Body of pancreas (tissue), 4 donors: ENCODE data around the gene EYA2. TPM values are rescaled to one million over a fixed set of nuclear protein-coding genes. Genes with fewer than 3 reads are reported as not detected.
"Not testable (repeated sequence)": the region's sequence is repeated elsewhere in the genome, so short reads cannot be mapped to it uniquely, and the experiment has no call there.

Experiments
- ATAC-seq: fragments of 150-250 bp; one replicate; pipeline ENCODE4 v1.9.1; 2016
- DNase-seq, 4 donors: peaks; one replicate each; pipeline ENCODE4 v3.0.0-alpha.2; 2019
- H3K27ac ChIP-seq, 4 donors: fragments of 200-600 bp; sonication (generic); 1 replicate in 3 of 4; 2 replicates in 1 of 4; pipeline versions ENCODE4 v1.5.1 to v1.6.1; 2016 to 2019; ENCODE audit warnings: mild to moderate bottlenecking in 1 of 4, mixed read lengths in 1 of 4, moderate library complexity in 1 of 4
- H3K27me3 ChIP-seq, 2 donors: fragments of 200-600 bp; sonication (generic); one replicate each; pipeline ENCODE4 v1.6.0; 2016; ENCODE audit warnings: mild to moderate bottlenecking in 1 of 2
- H3K36me3 ChIP-seq, 2 donors: fragments of 200-600 bp; sonication (generic); replicated peaks in 1 of 2; 2 replicates each; pipeline ENCODE4 v1.5.1; 2016; ENCODE audit warnings: low read depth in 2 of 2; ENCODE audit not compliant: insufficient read depth in 1 of 2
- H3K4me1 ChIP-seq: fragments of 200-600 bp; sonication (generic); one replicate; pipeline ENCODE4 v1.6.0; 2016
- H3K4me3 ChIP-seq, 2 donors: fragments of 200-600 bp; sonication (generic); 1 replicate in 1 of 2; 2 replicates in 1 of 2; pipeline ENCODE4 v1.5.1; 2016 to 2019
- H3K9me3 ChIP-seq, 3 donors: fragments of 200-600 bp; sonication (generic); 1 replicate in 2 of 3; 2 replicates in 1 of 3; pipeline ENCODE4 v1.5.1; 2016
- POLR2A ChIP-seq, 3 donors: fragments of 450-650 bp; IDR thresholded peaks; one replicate each; pipeline ENCODE4 v1.6.1; 2016; ENCODE audit warnings: antibody characterized with exemption in 3 of 3, mild to moderate bottlenecking in 2 of 3
- WGBS, 2 donors: methylation state at CpG; one replicate each; pipeline ENCODE4 v1.1.5; 2017; 5-methylcytosine and 5-hydroxymethylcytosine counted together
- intact Hi-C: fragments of 100-400 bp; cut with DNase I; formaldehyde crosslinking; loops from one replicate; pipeline ENCODE4 v1.15.1; 2023
- total RNA-seq, 2 donors: library from RNA; depleted of rRNA; stranded (reverse); fragments of >200 nt; gene quantifications; one replicate each; pipeline ENCODE4 v1.1.0, GENCODE V29; 2016
- TF ChIP-seq, protein P1 (sequence below), 7 experiments: fragments of 450-650 bp in 4 of 7; fragments of 200-600 bp in 3 of 7; sonication (generic) in 3 of 7; IDR thresholded peaks; one replicate each; pipeline ENCODE4 v1.5.1; 2016 to 2019; ENCODE audit warnings: antibody characterized with exemption in 7 of 7

EYA2 gene
- total RNA-seq, 2 donors from 2014 or later, result 0.52 to 3.6 TPM

DNA sequence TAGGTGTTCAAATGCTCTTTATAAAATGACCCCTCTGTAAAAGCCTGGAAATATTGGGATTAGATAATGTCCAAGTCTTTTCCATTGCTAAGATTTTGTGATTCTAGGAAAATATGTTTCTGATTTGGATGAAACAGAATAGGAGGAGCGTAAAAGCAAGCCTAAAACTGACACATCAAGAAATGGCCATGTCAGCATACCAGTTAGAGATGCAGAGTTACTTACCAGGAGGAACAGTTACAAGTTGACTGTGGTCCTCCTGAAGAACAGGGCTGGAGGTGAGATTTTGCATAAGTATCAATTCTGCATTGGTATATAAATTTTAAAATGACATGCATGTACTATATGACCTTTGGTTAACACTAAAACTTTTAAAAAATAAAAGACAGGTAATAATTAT lies 35.3 kb downstream of the EYA2 start:
- ATAC-seq (no peak), DNase-seq (no peak)
- no peak for TF ChIP-seq POLR2A (IDR thresholded peaks at IDR 0.05)
- TF ChIP-seq, protein P1, sequence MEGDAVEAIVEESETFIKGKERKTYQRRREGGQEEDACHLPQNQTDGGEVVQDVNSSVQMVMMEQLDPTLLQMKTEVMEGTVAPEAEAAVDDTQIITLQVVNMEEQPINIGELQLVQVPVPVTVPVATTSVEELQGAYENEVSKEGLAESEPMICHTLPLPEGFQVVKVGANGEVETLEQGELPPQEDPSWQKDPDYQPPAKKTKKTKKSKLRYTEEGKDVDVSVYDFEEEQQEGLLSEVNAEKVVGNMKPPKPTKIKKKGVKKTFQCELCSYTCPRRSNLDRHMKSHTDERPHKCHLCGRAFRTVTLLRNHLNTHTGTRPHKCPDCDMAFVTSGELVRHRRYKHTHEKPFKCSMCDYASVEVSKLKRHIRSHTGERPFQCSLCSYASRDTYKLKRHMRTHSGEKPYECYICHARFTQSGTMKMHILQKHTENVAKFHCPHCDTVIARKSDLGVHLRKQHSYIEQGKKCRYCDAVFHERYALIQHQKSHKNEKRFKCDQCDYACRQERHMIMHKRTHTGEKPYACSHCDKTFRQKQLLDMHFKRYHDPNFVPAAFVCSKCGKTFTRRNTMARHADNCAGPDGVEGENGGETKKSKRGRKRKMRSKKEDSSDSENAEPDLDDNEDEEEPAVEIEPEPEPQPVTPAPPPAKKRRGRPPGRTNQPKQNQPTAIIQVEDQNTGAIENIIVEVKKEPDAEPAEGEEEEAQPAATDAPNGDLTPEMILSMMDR (IDR thresholded peaks at IDR 0.05), result no peak
- H3K36me3 ChIP-seq, result no peaks in the 10 kb centered on the region
- H3K4me3 ChIP-seq, result no peak overlapping the region
- no peaks in the 10 kb centered on the region for H3K27me3 ChIP-seq
- H3K4me1 ChIP-seq, result no peaks in the 10 kb centered on the region
- H3K27ac ChIP-seq, result no peak overlapping the region
- H3K9me3 ChIP-seq, result no peaks in the 10 kb centered on the region
- intact Hi-C loops, result no loop called here
- WGBS, 2 donors, result 74 to 85% methylated on average over 1 of the region's 1 CpG

DNA sequence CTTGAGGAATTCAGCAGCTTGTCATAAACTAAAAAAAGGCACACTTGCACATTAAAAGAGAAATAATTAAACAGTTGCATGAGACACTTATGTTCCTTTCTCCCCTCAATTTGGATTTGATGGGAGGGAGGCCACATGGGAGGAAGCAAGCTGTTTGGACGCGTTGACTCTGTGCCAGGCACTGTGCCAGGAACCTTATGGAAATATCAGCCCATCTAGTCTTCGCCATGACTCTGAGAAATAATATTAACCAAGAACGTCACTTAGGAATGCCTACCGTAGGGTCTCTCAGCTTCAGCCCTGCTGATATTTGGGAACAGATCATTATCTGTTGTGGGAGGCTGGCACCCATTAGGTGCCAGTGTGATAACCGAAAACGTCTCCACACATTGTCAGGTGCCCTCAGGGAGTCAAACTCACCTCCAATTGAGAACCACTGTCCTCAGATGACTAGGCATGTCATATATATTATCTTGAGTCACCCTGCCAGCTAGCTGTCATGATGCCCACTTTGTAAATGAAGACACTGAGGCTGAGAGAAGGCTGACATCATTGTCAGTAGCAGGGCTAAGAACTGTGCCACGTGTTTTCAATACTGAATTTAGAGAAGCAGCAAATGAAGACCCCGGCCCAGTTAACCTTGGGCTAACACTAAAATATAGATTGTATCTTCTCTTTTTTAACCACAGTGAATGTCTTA lies 36.1 kb downstream of the EYA2 start:
- ATAC-seq, result no peak
- 26 to 35% methylated on average over 9 of the region's 9 CpGs for WGBS, 2 donors
- intact Hi-C loops, result no loop called here

DNA sequence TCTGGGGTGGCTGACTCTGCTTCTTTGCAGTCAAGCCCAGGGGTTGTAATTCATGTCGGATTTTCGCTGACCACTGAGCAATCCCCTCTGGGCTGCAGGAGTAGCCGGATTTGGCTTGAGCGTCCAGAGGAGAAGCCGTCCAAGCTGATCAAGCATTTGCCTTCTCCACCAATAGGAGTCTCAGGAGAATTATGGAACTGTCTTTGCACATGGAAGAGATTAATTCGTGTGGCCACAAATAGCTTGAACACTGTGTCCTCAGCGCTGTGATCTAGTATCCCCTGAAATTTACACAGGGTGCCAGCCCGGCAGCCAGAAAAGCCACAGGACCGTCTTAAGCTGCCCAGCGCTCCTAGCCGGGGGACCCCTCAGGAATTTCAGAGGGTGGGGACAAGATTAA lies 37.1 kb downstream of the EYA2 start:
- no peaks in the 10 kb centered on the region for H3K27me3 ChIP-seq
- TF ChIP-seq POLR2A (IDR thresholded peaks at IDR 0.05), result no peak
- TF ChIP-seq, protein P1 (IDR thresholded peaks at IDR 0.05), result no peak
- H3K36me3 ChIP-seq, result no peaks in the 10 kb centered on the region
- no peak overlapping the region for H3K4me3 ChIP-seq
- ATAC-seq, result peak; percentile 38
- intact Hi-C loops, result no loop called here
- H3K4me1 ChIP-seq, result no peaks in the 10 kb centered on the region
- WGBS, 2 donors, result 61 to 66% methylated on average over 11 of the region's 11 CpGs
- no peak overlapping the region for H3K27ac ChIP-seq
- no peaks in the 10 kb centered on the region for H3K9me3 ChIP-seq
- DNase-seq, result peak in 3 of 4 donors; percentile 11 to 21 (median 16)

More for the DNA sequence above, 36.1 kb downstream of the EYA2 start:
- DNase-seq, result no peak
- Histone ChIP-seq H3K27me3 (no peaks in the 10 kb centered on the region), H3K9me3 (no peaks in the 10 kb centered on the region), H3K4me1 (no peaks in the 10 kb centered on the region), H3K36me3 (no peaks in the 10 kb centered on the region), H3K27ac (no peak overlapping the region), H3K4me3 (no peak overlapping the region)
- TF ChIP-seq POLR2A (IDR thresholded peaks at IDR 0.05), result no peak
- TF ChIP-seq, protein P1 (IDR thresholded peaks at IDR 0.05), result no peak

DNA sequence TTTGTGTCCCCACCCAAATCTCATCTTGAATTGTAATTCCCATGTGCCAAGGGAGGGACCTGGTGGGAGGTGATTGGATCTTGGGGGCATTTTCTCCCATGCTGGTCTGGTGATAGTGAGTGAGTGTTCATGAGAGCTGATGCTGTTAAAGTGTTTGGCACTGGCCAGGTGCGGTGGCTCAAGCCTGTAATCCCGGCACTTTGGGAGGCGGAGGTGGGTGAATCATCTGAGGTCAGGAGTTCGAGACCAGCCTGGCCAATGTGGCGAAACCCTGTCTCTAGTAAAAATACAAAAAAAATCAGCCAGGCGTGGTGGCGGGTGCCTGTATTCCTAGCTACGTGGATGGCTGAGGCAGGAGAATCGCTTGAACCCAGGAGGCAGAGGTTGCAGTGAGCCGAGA lies 37.8 kb downstream of the EYA2 start:
- DNase-seq, H3K27me3 ChIP-seq, H3K9me3 ChIP-seq, H3K4me1 ChIP-seq, intact Hi-C loops, H3K36me3 ChIP-seq, H3K4me3 ChIP-seq, H3K27ac ChIP-seq, ATAC-seq: not testable (repeated sequence)
- 77 to 83% methylated on average over 10 of the region's 10 CpGs for WGBS, 2 donors

DNA sequence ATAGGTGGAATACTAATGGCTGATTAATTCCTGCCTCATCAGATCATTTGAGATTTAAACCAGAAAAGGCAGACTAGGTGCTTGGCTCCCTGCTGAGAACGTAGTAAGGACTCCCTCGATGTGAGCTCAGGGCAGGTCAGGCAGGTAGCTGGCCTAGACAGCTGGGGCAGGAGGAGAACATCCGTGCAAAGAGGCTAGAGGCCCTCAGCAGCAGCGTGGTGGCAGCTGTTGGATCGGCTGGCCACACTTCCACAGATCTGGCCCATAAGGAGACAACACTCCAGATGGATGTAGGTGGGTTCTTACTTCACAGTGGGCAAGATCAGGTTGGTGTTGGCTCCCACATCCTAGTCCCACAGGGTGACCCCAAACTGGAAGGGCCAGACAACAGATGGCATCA lies 38.5 kb downstream of the EYA2 start:
- no peak overlapping the region for H3K27ac ChIP-seq
- intact Hi-C loops, result no loop called here
- no peaks in the 10 kb centered on the region for H3K27me3 ChIP-seq
- 8 to 60% methylated on average over 2 to 5 of the region's 5 CpGs for WGBS, 2 donors
- ATAC-seq (no peak), DNase-seq (no peak)
- H3K36me3 ChIP-seq, result no peaks in the 10 kb centered on the region
- H3K4me1 ChIP-seq, result no peaks in the 10 kb centered on the region
- no peak overlapping the region for H3K4me3 ChIP-seq
- TF ChIP-seq, protein P1 (IDR thresholded peaks at IDR 0.05), result no peak
- no peak for TF ChIP-seq POLR2A (IDR thresholded peaks at IDR 0.05)
- no peaks in the 10 kb centered on the region for H3K9me3 ChIP-seq
